ENCODE results near the gene SMIM22. TPM values are rescaled to one million over a fixed set of nuclear protein-coding genes. Genes with fewer than 3 reads are reported as not detected.

The SMIM22 gene
- total RNA-seq, 4 donors from 2014 or later, result 90.0 to 306 (median 238) TPM

DNA sequence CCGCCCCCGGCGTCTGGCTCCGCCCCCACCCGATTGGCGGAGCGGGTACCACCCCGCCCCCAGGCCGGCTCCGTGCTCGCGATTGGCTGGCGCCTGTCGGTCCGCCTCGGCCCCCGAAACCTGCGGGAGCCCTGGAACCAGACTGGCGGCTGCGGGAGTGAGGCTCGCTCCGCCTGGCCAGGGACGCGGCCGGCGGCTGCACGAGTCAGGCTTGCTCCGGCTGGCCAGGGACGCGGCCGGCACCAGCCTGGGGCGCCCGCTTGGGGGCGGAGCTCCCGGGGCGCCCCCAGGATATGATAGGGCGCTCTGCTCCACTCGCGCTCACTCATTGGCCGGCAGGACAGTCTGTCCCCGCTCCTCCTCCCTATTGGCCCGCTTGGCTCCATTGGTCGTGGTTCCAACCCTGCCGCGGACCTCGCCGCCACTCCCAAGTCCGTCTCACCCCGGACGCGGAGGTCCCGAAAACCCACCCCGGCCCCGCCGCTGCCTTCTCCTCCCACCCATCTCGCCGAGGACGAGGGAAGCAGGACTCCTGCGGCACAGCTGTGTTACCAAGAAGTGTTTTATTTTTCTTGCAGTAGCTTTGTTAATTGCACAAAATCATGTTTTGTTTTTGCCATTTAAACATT is 7.6 kb downstream of the SMIM22 start:
- TF ChIP-seq POLR2A (IDR thresholded peaks at IDR 0.05), result peak in 1 of 2 donors; percentile 20
- TF ChIP-seq, protein P1, sequence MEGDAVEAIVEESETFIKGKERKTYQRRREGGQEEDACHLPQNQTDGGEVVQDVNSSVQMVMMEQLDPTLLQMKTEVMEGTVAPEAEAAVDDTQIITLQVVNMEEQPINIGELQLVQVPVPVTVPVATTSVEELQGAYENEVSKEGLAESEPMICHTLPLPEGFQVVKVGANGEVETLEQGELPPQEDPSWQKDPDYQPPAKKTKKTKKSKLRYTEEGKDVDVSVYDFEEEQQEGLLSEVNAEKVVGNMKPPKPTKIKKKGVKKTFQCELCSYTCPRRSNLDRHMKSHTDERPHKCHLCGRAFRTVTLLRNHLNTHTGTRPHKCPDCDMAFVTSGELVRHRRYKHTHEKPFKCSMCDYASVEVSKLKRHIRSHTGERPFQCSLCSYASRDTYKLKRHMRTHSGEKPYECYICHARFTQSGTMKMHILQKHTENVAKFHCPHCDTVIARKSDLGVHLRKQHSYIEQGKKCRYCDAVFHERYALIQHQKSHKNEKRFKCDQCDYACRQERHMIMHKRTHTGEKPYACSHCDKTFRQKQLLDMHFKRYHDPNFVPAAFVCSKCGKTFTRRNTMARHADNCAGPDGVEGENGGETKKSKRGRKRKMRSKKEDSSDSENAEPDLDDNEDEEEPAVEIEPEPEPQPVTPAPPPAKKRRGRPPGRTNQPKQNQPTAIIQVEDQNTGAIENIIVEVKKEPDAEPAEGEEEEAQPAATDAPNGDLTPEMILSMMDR (IDR thresholded peaks at IDR 0.05), result peak; percentile 11 to 52 (median 33)
- no peaks in the 10 kb centered on the region for H3K27me3 ChIP-seq
- DNase-seq, result peak; percentile 89 to 96 (median 96)
- no peaks in the 10 kb centered on the region for H3K9me3 ChIP-seq
- H3K27ac ChIP-seq, result peak overlapping the region; percentile 81 to 99 (median 92)
- H3K4me3 ChIP-seq, result peak overlapping the region; percentile 72 to 96 (median 82)
- H3K36me3 ChIP-seq, result peaks cover 0 to 47% (median 0%) of the 10 kb centered on the region in 3 donors
- peaks cover 6 to 25% (median 8%) of the 10 kb centered on the region in 4 donors for H3K4me1 ChIP-seq

DNA sequence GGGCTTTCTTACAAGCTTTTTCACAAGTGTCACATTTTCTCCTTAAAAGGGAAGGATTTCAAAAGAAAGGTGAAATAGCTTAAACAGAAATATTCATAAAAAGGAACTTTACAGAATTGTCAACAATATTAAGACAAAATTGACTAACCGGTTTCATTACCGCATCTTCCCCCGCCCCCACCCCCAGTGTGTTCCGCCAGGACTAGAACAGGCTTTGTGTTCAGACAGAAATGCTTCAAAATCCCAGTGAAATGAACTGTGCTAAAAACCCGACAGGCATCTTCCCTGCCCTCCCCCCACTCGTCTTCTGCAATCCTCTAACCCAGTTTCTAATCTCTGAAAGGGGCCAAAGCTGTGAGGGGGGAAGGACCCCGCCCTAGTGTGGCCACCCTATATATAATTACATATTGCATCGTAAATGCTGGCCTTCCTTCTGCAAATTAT is 8.3 kb downstream of the SMIM22 start:
- H3K27ac ChIP-seq, result peak overlapping the region in 2 of 4 donors; percentile 81 to 89
- peaks cover 6 to 25% (median 8%) of the 10 kb centered on the region in 4 donors for H3K4me1 ChIP-seq
- H3K4me3 ChIP-seq, result peak overlapping the region in 2 of 4 donors; percentile 77 to 88
- TF ChIP-seq POLR2A (IDR thresholded peaks at IDR 0.05), result no peak
- TF ChIP-seq, protein P1 (IDR thresholded peaks at IDR 0.05), result no peak
- H3K9me3 ChIP-seq, result no peaks in the 10 kb centered on the region
- no peak for DNase-seq
- peaks cover 0 to 47% (median 0%) of the 10 kb centered on the region in 3 donors for H3K36me3 ChIP-seq
- H3K27me3 ChIP-seq, result no peaks in the 10 kb centered on the region

DNA sequence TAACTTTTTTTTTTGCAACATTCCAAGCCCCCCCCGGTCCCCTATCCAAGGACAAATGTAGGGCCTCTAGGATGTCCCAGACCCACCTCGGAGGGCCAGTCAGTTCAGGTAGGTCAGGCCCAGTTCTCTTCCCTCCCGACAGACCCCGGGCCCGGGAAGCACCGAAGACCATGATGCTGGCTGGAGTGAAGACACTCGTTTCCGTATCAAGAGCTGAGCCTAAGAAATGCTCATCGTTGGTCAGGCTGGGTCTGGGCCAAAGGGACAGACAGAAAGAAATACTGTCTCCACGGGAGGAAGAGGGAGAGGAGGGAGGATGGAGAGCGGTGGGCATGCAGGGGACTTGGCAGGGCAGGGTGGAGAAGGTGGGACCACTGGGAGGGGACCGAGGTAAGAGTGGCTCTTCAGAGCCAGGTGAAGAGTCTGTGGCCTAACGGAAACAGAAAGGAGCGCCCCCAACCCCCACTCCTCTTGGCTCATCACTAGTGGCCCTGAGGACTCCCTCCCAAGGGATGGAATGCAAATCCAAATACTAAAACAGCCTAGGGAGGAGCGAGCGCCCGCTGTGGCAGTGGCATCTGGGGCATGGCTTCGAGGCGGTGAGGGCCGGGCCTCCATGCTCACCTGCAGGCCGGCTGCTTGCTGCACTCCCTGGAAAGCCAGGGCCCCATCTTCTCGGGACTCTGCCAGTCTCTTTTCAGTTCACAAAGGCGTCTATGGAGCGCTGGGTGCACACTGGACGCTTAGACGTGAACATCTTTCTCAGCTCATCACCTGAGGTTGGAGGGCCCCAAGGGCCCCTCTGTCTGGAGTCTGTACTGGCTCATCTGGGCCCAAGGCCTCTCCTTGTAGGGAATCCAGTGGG is 9.0 kb downstream of the SMIM22 start:
- Histone ChIP-seq H3K27ac (no peak overlapping the region), H3K4me1 (peaks cover 6 to 25% (median 8%) of the 10 kb centered on the region in 4 donors), H3K36me3 (peaks cover 0 to 47% (median 0%) of the 10 kb centered on the region in 3 donors), H3K27me3 (no peaks in the 10 kb centered on the region), H3K9me3 (no peaks in the 10 kb centered on the region), H3K4me3 (no peak overlapping the region)
- TF ChIP-seq POLR2A (IDR thresholded peaks at IDR 0.05), result no peak
- TF ChIP-seq, protein P1 (IDR thresholded peaks at IDR 0.05), result no peak
- no peak for DNase-seq

DNA sequence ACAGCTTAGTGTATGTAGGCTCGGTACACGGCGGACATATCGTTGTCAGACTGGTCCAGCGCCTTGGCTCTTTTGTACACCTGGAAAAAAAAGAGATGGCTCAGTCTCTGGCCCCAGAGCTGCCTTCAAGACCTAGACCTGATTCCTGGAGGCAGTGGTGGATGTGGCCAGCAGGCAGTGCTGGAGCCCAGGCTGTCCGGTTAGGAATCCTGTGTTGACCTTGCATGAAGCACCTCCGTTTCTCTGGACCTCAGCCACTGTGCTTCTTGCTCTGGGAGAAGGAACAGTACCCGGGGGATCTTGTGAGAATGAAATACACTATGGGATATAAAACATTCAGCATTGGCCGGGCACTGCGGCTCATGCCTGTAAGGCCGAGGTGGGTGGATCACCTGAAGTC is 10.1 kb downstream of the SMIM22 start:
- H3K27ac ChIP-seq, result no peak overlapping the region
- DNase-seq, result no peak
- no peaks in the 10 kb centered on the region for H3K27me3 ChIP-seq
- H3K36me3 ChIP-seq, result peaks cover 0 to 53% (median 0%) of the 10 kb centered on the region in 3 donors
- peaks cover 6 to 23% (median 8%) of the 10 kb centered on the region in 4 donors for H3K4me1 ChIP-seq
- no peaks in the 10 kb centered on the region for H3K9me3 ChIP-seq
- TF ChIP-seq, protein P1 (IDR thresholded peaks at IDR 0.05), result no peak
- no peak for TF ChIP-seq POLR2A (IDR thresholded peaks at IDR 0.05)
- no peak overlapping the region for H3K4me3 ChIP-seq

DNA sequence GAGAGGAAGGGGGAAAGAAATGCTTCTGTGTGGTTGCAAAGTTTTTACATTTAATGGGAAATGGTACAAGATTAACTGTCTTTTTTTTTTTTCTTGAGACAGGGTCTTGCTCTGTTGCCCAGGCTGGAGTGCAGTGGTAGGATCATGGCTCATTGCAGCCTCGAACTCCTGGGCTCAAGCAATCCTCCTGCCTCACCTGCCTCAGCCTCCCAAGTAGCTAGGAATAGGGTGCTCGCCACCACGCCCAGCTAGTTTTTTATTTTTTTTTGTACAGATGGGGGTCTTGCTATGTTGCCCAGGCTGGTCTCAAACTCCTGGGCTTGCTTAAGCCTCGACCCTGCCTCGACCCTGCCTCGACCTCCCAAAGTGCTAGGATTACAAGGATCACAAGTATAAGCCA is 11.1 kb downstream of the SMIM22 start:
- no peak for DNase-seq

More for the DNA sequence above, 11.1 kb downstream of the SMIM22 start:
- peaks cover 4 to 12% (median 6%) of the 10 kb centered on the region in 4 donors for H3K4me1 ChIP-seq
- no peak overlapping the region for H3K4me3 ChIP-seq
- no peak overlapping the region for H3K27ac ChIP-seq
- no peaks in the 10 kb centered on the region for H3K9me3 ChIP-seq
- peaks cover 0 to 59% (median 0%) of the 10 kb centered on the region in 3 donors for H3K36me3 ChIP-seq
- H3K27me3 ChIP-seq, result no peaks in the 10 kb centered on the region
- TF ChIP-seq, protein P1 (IDR thresholded peaks at IDR 0.05), result no peak
- no peak for TF ChIP-seq POLR2A (IDR thresholded peaks at IDR 0.05)

Data from Peyer's patch (tissue), 4 donors.